ENCODE measurements around the gene SLFN14. TPM values are rescaled to one million over a fixed set of nuclear protein-coding genes. Genes with fewer than 3 reads are reported as not detected.

Gene SLFN14
- total and polyA plus RNA-seq, 2 experiments from 2014 or later: 0.10 TPM; not detected in 1

DNA sequence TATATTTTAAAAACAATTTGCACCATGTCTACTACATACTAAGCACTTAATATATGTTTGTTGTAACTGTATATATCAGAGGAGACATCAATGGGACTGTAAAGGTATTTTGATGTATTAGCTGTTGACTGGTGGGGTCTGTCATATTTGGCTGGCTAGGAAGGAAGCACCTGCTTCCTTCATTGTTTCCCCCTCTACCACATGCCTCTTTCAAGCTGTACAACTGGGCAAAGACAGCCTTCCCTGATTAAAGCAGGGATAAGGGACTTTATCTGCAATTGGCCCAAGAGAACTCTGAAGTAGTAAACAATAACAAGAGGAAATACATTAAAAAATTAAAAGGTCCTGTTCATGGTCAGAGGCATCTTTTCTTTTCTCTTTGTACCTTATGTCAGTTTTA lies 17.6 kb downstream of the SLFN14 start (continued):
- TF ChIP-seq ZNF462 (CRISPR knock-in tag; IDR thresholded peaks at IDR 0.05) (no peak), POLR2AphosphoS5 (IDR thresholded peaks at IDR 0.05; ENCODE audit: low read depth) (no peak)

GRCh38 chr17:35541434-35541833 lies 19.2 kb downstream of the SLFN14 start:
- no peaks in the 10 kb centered on the region for H3F3A ChIP-seq (replicated peaks; ENCODE audit: low read depth)
- no peak overlapping the region for H3K27ac Mint-ChIP-seq
- peaks cover 4% of the 10 kb centered on the region for H3K27me3 Mint-ChIP-seq (ENCODE audit: insufficient read depth, low read depth, poor library complexity)
- ATAC-seq (no peak), DNase-seq (ENCODE audit: low spot score) (no peak)
- no peaks in the 10 kb centered on the region for H3K36me3 ChIP-seq (ENCODE audit: insufficient read depth)
- no peaks in the 10 kb centered on the region for H3K9me3 Mint-ChIP-seq
- no peak overlapping the region for H3K4me2 ChIP-seq
- no peak for TF ChIP-seq EZH2phosphoT487 (IDR thresholded peaks at IDR 0.05; ENCODE audit: unreplicated experiment)
- H3K4me1 ChIP-seq (ENCODE audit: insufficient read depth): no peaks in the 10 kb centered on the region
- H3K4me3 Mint-ChIP-seq: no peak overlapping the region
- no peak overlapping the region for H3K27ac ChIP-seq (ENCODE audit: low read depth)
- no peaks in the 10 kb centered on the region for H4K20me1 ChIP-seq (replicated peaks; ENCODE audit: insufficient read depth)
- H3K4me1 Mint-ChIP-seq: no peaks in the 10 kb centered on the region
- H2AFZ ChIP-seq: no peak overlapping the region
- no peaks in the 10 kb centered on the region for H3K36me3 Mint-ChIP-seq (ENCODE audit: low read depth)
- no peaks in the 10 kb centered on the region for H3K79me2 ChIP-seq (replicated peaks; ENCODE audit: insufficient read depth)
- no peaks in the 10 kb centered on the region for H3K27me3 ChIP-seq (ENCODE audit: insufficient read depth)
- no peaks in the 10 kb centered on the region for H3K9me2 ChIP-seq (ENCODE audit: insufficient read depth)
- H3K4me3 ChIP-seq: no peak overlapping the region

GRCh38 chr17:35540589-35541404 lies 19.8 kb downstream of the SLFN14 start:
- no peak overlapping the region for H3K4me3 Mint-ChIP-seq
- H3K4me3 ChIP-seq: no peak overlapping the region
- H3K27ac Mint-ChIP-seq: no peak overlapping the region
- no peak overlapping the region for H3K4me2 ChIP-seq
- no peak for DNase-seq (ENCODE audit: low spot score)
- H3K27me3 Mint-ChIP-seq (ENCODE audit: insufficient read depth, low read depth, poor library complexity): peaks cover 4% of the 10 kb centered on the region
- H3K79me2 ChIP-seq (replicated peaks; ENCODE audit: insufficient read depth): no peaks in the 10 kb centered on the region
- no peaks in the 10 kb centered on the region for H3K4me1 ChIP-seq (ENCODE audit: insufficient read depth)
- no peaks in the 10 kb centered on the region for H3F3A ChIP-seq (replicated peaks; ENCODE audit: low read depth)
- no peaks in the 10 kb centered on the region for H3K27me3 ChIP-seq (ENCODE audit: insufficient read depth)
- no peak overlapping the region for H3K27ac ChIP-seq (ENCODE audit: low read depth)
- TF ChIP-seq EZH2 (IDR thresholded peaks at IDR 0.05; ENCODE audit: low read depth, unreplicated experiment) (no peak), JUNB (IDR thresholded peaks at IDR 0.05; ENCODE audit: unreplicated experiment) (no peak)
- H3K9me2 ChIP-seq (ENCODE audit: insufficient read depth): no peaks in the 10 kb centered on the region
- no peak overlapping the region for H2AFZ ChIP-seq
- H3K9me3 Mint-ChIP-seq: no peaks in the 10 kb centered on the region
- H3K36me3 Mint-ChIP-seq (ENCODE audit: low read depth): no peaks in the 10 kb centered on the region
- H3K4me1 Mint-ChIP-seq: no peaks in the 10 kb centered on the region
- H4K20me1 ChIP-seq (replicated peaks; ENCODE audit: insufficient read depth): no peaks in the 10 kb centered on the region
- no peak for ATAC-seq
- no peaks in the 10 kb centered on the region for H3K36me3 ChIP-seq (ENCODE audit: insufficient read depth)
